Measurements from ENCODE around the gene TBC1D8. TPM values are rescaled to one million over a fixed set of nuclear protein-coding genes. Genes with fewer than 3 reads are reported as not detected.

The TBC1D8 gene
- total and polyA plus RNA-seq, 2 experiments from 2014 or later: 18.0 to 36.9 TPM

DNA sequence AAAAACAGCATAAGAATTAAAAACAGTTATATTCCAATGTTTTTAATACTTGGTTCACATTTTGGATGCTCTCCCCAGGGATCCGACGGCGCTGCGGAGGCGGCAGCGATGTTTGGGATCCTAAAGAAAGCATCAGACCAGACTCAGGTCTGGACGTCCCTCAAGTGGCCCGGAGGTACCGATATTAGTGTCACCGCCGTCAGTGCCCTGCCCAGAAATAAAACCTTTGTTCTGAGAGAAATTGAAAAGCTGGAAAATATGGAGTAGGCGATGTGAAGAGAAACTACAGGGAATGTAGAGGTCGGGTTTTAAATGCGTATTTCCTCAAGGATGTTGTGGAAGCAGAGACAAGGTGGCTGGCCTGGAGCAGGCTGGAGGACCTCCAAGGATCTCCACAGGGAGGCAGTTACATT lies 683 bp upstream of the TBC1D8 start:
- Mint-ChIP-seq H3K4me1 (peaks cover 52% of the 10 kb centered on the region), H3K27ac (no peak overlapping the region), H3K9me3 (no peaks in the 10 kb centered on the region), H3K36me3 (ENCODE audit: low read depth) (no peaks in the 10 kb centered on the region; the same call in 2 of the 3 replicates), H3K4me3 (peak overlapping the region; percentile 75), H3K27me3 (ENCODE audit: insufficient read depth, low read depth, poor library complexity) (peaks cover 17% of the 10 kb centered on the region)
- Histone ChIP-seq H3K9me2 (ENCODE audit: insufficient read depth) (no peaks in the 10 kb centered on the region; the same call in 1 of the 2 replicates), H4K20me1 (replicated peaks; ENCODE audit: insufficient read depth) (peaks cover 14% of the 10 kb centered on the region; the same call in 1 of the 2 replicates), H3K36me3 (ENCODE audit: insufficient read depth) (no peaks in the 10 kb centered on the region; the same call in 1 of the 2 replicates), H3K4me2 (peak overlapping the region; percentile 100), H3F3A (replicated peaks; ENCODE audit: low read depth) (peaks cover 11% of the 10 kb centered on the region), H2AFZ (peak overlapping the region; percentile 91), H3K79me2 (replicated peaks; ENCODE audit: insufficient read depth) (peaks cover 37% of the 10 kb centered on the region), H3K27me3 (ENCODE audit: insufficient read depth) (peaks cover 11% of the 10 kb centered on the region), H3K4me3 (peak overlapping the region; percentile 97), H3K4me1 (ENCODE audit: insufficient read depth) (peaks cover 41% of the 10 kb centered on the region), H3K27ac (ENCODE audit: low read depth) (peak overlapping the region; percentile 59; the same call in 1 of the 2 replicates)
- TF ChIP-seq, protein P1, sequence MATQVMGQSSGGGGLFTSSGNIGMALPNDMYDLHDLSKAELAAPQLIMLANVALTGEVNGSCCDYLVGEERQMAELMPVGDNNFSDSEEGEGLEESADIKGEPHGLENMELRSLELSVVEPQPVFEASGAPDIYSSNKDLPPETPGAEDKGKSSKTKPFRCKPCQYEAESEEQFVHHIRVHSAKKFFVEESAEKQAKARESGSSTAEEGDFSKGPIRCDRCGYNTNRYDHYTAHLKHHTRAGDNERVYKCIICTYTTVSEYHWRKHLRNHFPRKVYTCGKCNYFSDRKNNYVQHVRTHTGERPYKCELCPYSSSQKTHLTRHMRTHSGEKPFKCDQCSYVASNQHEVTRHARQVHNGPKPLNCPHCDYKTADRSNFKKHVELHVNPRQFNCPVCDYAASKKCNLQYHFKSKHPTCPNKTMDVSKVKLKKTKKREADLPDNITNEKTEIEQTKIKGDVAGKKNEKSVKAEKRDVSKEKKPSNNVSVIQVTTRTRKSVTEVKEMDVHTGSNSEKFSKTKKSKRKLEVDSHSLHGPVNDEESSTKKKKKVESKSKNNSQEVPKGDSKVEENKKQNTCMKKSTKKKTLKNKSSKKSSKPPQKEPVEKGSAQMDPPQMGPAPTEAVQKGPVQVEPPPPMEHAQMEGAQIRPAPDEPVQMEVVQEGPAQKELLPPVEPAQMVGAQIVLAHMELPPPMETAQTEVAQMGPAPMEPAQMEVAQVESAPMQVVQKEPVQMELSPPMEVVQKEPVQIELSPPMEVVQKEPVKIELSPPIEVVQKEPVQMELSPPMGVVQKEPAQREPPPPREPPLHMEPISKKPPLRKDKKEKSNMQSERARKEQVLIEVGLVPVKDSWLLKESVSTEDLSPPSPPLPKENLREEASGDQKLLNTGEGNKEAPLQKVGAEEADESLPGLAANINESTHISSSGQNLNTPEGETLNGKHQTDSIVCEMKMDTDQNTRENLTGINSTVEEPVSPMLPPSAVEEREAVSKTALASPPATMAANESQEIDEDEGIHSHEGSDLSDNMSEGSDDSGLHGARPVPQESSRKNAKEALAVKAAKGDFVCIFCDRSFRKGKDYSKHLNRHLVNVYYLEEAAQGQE (IDR thresholded peaks at IDR 0.05; ENCODE audit: unreplicated experiment): no peak
- TF ChIP-seq ZNF331 (CRISPR knock-in tag; IDR thresholded peaks at IDR 0.05; ENCODE audit: low read depth) (no peak), POLR2AphosphoS5 (IDR thresholded peaks at IDR 0.05; ENCODE audit: low read depth) (no peak), ZNF114 (CRISPR knock-in tag; IDR thresholded peaks at IDR 0.05) (no peak)
- DNase-seq (ENCODE audit: low spot score): no peak
- peak; percentile 53 for ATAC-seq

DNA sequence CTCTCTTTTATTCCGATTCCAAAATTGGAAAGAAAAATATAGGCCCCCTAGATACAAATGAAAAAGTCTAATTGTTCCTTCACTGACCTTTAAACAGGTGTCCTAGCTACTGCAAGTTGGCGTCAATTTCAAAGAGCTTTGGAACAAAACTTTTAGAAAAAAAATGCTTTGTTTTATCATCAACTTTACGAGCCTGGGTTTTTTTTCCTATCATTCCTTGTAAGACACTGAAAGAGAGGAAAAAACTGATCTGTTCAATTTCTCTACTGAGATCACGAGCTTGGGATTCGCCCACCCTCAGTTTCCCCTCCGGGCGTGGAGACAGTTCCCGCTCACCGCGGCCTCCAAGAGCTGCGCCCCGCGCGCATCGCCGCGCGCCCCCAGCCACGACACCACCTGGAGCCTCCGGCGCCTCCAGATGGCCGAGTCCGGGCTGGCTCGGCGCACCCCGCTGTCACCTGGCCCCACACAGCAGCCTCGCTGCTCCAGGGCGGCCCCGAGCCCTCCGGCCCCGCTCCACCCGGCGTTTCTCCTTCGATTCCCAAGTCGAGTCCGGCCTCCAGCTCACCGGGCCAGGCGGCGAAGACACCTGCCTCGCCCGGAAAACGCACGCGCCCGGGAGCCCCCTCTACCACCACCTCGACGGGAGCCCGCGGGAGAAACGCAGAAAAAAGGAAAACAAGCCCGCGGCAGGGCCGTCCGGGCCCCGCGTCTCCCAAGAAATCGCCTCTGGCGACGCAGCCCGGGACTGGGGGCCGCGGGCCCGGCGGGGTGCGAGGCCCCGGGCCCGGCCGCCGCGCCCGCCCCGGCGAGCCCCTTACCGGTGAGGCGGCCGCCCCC lies 656 bp downstream of the TBC1D8 start:
- peak; percentile 57 for DNase-seq (ENCODE audit: low spot score)
- H3K4me3 Mint-ChIP-seq: peak overlapping the region; percentile 70
- peak overlapping the region; percentile 97 for H3K4me2 ChIP-seq
- peak overlapping the region; percentile 63; the same call in 1 of the 2 replicates for H2AFZ ChIP-seq
- peaks cover 17% of the 10 kb centered on the region; the same call in 1 of the 2 replicates for H4K20me1 ChIP-seq (replicated peaks; ENCODE audit: insufficient read depth)
- H3K4me3 ChIP-seq: peak overlapping the region; percentile 97
- ATAC-seq: peak; percentile 35
- H3K36me3 Mint-ChIP-seq (ENCODE audit: low read depth): no peaks in the 10 kb centered on the region; the same call in 2 of the 3 replicates
- peaks cover 11% of the 10 kb centered on the region for H3F3A ChIP-seq (replicated peaks; ENCODE audit: low read depth)
- peaks cover 51% of the 10 kb centered on the region for H3K79me2 ChIP-seq (replicated peaks; ENCODE audit: insufficient read depth)
- TF ChIP-seq, protein P2, sequence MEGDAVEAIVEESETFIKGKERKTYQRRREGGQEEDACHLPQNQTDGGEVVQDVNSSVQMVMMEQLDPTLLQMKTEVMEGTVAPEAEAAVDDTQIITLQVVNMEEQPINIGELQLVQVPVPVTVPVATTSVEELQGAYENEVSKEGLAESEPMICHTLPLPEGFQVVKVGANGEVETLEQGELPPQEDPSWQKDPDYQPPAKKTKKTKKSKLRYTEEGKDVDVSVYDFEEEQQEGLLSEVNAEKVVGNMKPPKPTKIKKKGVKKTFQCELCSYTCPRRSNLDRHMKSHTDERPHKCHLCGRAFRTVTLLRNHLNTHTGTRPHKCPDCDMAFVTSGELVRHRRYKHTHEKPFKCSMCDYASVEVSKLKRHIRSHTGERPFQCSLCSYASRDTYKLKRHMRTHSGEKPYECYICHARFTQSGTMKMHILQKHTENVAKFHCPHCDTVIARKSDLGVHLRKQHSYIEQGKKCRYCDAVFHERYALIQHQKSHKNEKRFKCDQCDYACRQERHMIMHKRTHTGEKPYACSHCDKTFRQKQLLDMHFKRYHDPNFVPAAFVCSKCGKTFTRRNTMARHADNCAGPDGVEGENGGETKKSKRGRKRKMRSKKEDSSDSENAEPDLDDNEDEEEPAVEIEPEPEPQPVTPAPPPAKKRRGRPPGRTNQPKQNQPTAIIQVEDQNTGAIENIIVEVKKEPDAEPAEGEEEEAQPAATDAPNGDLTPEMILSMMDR (conservative IDR thresholded peaks at IDR 0.05; ENCODE audit: low read depth in 2 of 2): peak in 1 of 2 experiments; percentile 26; a peak in 1 of 4 replicates
- TF ChIP-seq EZH2phosphoT487 (IDR thresholded peaks at IDR 0.05; ENCODE audit: unreplicated experiment): no peak
- H3K27me3 Mint-ChIP-seq (ENCODE audit: insufficient read depth, low read depth, poor library complexity): peaks cover 20% of the 10 kb centered on the region
- no peaks in the 10 kb centered on the region for H3K36me3 ChIP-seq (ENCODE audit: insufficient read depth)
- H3K27me3 ChIP-seq (ENCODE audit: insufficient read depth): peaks cover 11% of the 10 kb centered on the region
- no peaks in the 10 kb centered on the region; the same call in 1 of the 2 replicates for H3K9me2 ChIP-seq (ENCODE audit: insufficient read depth)
- no peak overlapping the region for H3K27ac Mint-ChIP-seq
- H3K4me1 ChIP-seq (ENCODE audit: insufficient read depth): peaks cover 55% of the 10 kb centered on the region
- H3K9me3 Mint-ChIP-seq: no peaks in the 10 kb centered on the region
- no peak overlapping the region for H3K27ac ChIP-seq (ENCODE audit: low read depth)
- peaks cover 65% of the 10 kb centered on the region for H3K4me1 Mint-ChIP-seq

Data from GM23338 (cell line).